Islet precursor cell (in vitro differentiated cells): ENCODE measurements around the gene TRIM68.

Source experiments
- DNase-seq: peaks from one replicate; pipeline ENCODE4 v3.0.0-alpha.2; 2018

Gene TRIM68, protein sequence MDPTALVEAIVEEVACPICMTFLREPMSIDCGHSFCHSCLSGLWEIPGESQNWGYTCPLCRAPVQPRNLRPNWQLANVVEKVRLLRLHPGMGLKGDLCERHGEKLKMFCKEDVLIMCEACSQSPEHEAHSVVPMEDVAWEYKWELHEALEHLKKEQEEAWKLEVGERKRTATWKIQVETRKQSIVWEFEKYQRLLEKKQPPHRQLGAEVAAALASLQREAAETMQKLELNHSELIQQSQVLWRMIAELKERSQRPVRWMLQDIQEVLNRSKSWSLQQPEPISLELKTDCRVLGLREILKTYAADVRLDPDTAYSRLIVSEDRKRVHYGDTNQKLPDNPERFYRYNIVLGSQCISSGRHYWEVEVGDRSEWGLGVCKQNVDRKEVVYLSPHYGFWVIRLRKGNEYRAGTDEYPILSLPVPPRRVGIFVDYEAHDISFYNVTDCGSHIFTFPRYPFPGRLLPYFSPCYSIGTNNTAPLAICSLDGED

DNA sequence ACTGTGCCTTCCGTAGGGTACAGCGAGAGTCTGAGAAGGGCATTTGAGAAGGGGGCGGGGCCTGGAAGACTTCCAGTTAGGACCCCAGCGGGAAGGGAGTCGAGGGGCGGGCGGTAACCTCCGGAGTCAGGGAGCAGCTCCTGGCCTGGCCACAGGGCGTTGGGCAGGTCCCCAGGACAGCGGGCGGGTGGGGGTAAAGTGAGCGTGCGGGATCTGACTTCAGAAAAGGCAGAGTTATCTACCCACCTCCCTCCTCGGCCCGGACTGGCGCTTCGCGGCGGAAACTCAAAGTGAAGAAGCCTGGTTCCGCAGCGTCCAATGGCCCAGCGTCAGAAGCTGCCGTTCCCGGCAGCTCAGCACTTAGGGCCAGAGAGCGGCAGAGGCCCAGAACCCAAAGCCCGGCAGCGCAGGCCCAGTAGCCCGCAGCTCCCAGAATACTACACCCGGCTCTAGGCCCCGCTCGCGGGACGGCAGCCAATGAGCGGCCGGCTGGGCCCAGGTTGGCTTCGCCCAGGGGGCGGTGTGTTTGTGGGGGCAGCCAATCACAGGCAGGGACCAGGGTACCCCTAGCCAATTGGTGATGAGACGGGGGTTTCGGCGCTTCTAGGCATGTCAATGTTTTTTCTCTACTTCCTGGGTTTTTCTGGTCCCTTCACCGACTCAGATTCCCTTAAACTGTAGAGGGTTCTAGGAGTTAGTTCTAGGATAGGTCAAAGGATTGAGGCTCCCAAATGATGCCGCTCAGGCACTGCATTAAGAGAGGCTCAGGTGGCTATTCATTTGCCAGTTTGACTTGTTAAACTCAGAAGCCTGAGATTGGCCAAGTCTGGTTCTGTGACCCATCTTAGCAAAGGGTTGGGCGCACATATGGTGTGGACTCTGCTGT is at the start of gene TRIM68:
Gene TRIM68, minus strand, starts transcription at position 451 of the 886 bp plus-strand sequence. CDS start 2,727 bp downstream, outside the sequence.
- DNase-seq, result peak; percentile 99

- no peak for DNase-seq
Measured at GRCh38 chr11:4654635-4655369, 46.8 kb upstream of the TRIM68 start.

- DNase-seq, result no peak
Measured at GRCh38 chr11:4647766-4648165, 39.7 kb upstream of the TRIM68 start.

DNA sequence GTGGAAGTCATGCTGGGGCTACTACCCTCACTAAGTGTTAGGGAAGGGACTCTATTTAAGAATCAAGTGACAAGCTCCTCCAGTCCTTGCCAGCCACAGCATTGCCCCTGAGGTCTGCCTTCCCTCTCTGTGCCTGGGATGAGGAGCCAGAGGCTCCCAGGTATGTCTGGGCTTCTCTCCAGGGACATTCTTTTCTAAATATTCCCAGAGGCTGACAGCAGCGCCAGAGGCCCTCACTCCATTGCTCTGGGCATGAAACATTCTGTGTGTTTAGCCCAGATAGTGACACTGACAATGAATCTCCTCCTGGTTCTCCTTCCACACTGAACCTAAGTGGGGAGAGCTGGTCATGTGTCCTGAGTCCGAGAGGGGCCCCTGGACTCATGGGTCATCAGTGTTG is 37.9 kb upstream of the TRIM68 start:
- DNase-seq, result no peak

GRCh38 chr11:4644233-4644632 is 36.2 kb upstream of the TRIM68 start:
- no peak for DNase-seq

GRCh38 chr11:4643682-4644081 is 35.7 kb upstream of the TRIM68 start, which contains the start of gene OR51E1:
Gene OR51E1 (plus strand): TSS chr11:4643982. CDS start chr11:4652527, 8,545 bp downstream.
- DNase-seq, result no peak

- no peak for DNase-seq
Measured at GRCh38 chr11:4643076-4643475, 35.0 kb upstream of the TRIM68 start.

DNA sequence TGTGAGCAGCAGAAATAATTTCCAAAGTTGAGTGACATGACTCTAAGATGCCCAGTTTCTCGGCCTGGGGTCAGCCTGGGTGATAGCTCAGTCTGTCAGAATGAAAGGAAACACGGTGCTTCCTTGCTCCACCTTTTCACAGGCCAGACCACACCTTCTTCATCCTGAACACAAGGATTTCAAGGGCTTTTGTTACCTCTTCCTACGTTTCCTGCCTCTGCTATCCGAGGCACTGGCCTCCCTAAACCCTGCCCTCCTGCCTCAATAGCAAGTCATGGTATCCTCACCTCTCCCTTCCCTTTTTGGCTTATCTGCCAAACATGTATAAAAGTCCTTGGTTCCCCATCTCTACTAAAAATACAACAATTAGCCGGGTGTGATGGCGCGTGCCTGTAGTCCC is 34.0 kb upstream of the TRIM68 start:
- no peak for DNase-seq

- DNase-seq, result no peak
Measured at GRCh38 chr11:4641501-4641900, 33.5 kb upstream of the TRIM68 start.

- DNase-seq, result no peak
Measured at GRCh38 chr11:4639931-4640330, 31.9 kb upstream of the TRIM68 start.

- DNase-seq, result no peak
Measured at GRCh38 chr11:4637662-4638047, 29.6 kb upstream of the TRIM68 start.

DNA sequence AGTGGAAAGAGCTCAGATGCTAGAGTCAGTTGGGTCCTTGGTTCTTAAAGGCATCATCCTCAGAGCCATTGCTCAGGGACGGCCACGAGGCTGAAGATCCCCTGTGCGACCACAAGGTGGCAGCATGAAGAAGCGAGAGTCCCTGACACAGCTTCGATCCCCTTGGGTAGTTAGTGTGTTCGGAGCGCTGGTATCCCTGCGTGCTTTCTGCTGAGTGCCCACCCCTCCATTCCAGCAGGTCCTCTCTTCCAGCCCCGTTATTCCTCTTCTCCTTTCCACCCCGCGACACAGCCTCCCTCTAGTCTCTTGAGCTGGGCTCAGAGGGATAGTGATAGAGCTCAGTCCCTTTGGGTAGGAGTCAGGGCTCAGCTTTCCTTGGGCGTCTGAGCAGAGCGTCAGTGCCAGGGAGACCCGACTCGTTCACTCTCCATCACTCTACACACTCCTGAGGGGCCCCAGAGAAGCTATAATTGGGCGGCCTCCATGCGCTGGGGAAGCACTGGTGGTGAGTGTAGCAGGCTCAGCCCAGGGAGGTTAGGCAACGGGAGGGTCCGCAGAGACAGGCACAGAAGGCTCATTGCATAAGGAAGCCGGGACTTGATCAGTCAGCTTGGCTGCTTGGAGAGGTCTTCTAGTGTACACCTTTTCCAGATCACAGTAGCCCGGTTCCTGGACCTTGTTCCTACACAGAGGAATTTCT is 29.1 kb upstream of the TRIM68 start, which contains the start of gene OR51D1:
Gene OR51D1, plus strand, starts transcription at position 516 of the 700 bp plus-strand sequence. CDS start 2,314 bp downstream, outside the sequence.
- peak; percentile 88 for DNase-seq

GRCh38 chr11:4636136-4636535 is 28.1 kb upstream of the TRIM68 start:
- no peak for DNase-seq

DNA sequence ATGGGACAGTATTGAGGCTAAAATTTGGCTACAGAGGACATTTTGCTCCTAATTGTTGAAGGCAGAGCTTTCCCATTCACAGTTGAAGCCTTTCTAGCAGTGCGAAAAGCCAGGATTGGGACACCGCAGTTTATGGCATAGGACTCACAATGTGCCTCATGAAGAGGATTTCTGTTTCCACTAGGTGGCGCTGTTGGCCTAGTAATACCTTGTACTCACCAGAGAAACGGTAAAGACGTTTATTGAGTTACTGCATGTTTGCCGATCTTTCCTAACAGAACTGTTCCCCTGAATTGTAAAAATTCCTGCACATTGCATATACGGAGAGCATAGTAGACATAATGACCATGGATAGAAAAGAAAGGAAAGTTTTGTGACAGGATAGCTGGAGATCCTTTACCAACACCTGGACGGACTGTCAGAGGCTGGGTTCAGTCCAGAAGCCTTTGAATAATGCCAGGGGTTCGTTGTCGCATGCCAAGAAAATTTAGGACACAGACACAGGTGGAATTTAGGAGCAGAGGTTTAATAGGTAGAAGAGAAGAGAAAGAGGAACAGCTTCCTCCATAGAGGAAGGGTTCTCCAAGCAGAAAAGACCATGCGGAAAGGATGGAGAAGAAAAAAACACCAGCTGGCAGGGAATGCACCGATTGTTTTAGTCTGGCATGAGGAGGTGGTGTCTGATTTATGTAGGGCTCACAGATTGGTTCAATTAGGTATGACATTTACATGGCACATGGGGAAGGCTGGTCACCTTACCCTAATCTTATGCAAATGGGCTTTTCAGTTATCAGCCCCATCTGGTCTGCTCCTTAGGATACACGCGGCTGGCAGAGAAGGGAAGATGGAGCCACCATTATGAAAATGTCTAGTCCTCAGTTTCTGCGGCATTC is 18.4 kb upstream of the TRIM68 start:
- peak; percentile 82 for DNase-seq

DNA sequence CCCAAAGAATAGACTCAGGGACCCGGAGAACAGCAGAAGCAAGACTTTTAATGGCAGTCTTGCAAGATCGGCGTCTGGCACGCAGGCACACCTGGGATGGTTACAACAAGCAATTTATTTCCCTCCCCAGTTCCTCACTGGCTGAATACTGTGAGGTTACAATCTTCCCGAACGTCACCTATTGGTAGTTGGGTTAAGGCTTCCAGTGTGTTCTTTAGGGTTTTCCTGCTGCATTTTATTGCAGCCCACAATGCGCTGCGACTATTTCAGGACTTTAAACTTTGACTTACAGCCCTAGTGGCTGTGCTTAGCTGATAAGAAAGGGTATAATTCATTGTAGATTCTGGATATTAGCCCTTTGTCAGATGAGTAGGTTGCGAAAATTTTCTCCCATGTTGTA is 11.5 kb upstream of the TRIM68 start:
- no peak for DNase-seq

DNA sequence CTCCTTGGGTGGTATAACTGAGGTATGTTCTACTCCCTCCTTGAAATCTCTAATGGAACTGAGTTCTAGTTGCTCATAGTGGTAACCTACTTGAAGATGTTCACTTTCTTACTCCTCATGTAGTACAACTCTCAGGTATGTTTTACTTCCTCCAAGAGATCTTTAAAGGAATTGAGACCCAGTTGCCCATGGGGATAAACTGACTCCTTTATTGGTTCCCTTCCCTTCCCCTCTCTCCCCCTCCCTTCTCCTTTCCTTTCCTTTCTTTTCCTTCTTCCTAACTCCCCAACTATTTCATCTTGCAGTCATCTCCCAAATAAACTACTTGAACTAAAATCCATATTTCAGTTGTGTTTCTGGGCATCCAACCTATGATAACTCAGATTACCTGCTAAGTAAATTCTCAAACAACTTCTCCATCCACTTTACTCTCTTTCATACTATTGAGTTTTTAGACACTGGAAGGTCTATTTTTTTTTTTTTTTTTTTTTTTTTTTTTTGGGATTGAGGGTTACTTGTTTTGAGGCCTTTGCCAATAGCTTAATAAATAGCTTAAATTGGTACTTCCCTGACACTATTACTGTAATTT is 7.9 kb upstream of the TRIM68 start:
- DNase-seq, result no peak

GRCh38 chr11:4611986-4612385 is 4.0 kb upstream of the TRIM68 start:
- DNase-seq, result no peak

DNA sequence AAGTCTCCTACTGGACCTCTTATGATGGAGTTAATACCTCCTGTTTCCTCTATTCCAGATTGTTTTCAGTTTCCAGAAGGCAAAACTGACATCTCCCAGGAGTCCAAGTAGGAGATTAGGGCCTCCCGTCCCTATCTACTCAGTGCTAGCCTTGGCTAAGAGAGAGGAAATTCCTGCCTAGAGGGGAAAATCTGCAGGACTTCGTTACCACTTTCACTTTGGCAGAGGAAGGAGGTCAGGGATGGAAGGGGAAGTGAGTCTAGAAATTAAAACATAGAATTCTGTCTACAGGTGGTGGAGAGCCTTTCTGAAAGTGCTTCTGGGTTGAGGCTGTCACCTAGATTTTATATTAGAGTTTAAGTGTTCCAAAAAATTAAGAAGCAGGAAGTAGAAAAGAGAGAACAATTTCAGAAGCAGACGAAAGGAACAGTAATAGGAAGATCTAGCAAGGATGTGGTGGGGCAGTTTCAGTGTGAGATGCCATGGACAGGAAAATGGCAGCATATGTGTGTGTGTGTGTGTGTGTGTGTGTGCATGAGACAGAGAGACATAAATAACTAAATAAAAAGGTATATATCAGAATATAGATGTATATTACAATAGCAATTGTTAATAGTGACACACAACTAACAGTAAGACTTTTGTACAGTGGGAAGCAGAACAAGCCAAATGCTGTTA is 2.4 kb upstream of the TRIM68 start:
- no peak for DNase-seq

DNA sequence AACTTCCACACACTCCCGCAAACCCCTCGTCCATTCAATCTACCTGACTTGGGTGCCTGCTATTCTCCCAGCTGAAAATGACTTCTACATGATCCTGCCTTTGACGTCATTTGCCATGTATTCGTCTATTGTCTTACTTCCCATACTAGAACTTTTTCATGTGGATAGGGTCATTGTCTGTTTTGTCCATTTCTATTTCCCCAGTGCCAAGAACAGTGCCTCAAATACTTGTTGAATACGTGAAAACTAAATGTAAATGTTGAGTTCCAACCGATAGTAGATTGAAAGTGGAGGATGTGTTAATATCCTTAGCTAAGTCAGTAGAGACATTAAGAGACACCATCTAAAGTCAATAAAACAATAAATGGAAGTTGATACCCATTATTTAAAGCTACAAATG is 935 bp downstream of the TRIM68 start:
- DNase-seq, result no peak
